SK-N-SH treated with all-trans-retinoic acid at 6 μM for 48 hours (cell line): ENCODE measurements around the gene CCDC68.
A peak's percentile ranks its signal among the peaks of the same experiment; 100 is the strongest.

Experiments
- ATAC-seq: fragments of 200-7000 bp; cut with Tn5 transposase; 3 replicates; pipeline ENCODE4 v1.9.1; 2020; ENCODE audit warnings: mild to moderate bottlenecking, moderate library complexity
- ARNTL ChIP-seq: fragments of 450-650 bp; formaldehyde crosslinking; IDR thresholded peaks from 2 replicates; pipeline ENCODE4 v1.5.0; 2020; ENCODE audit warnings: low read depth, mild to moderate bottlenecking, moderate library complexity, borderline replicate concordance
- BACH2 ChIP-seq: fragments of 250-450 bp; sonication (Bioruptor Pico); IDR thresholded peaks from 2 replicates; pipeline ENCODE4 v1.9.0; 2021; ENCODE audit warnings: mild to moderate bottlenecking, borderline replicate concordance
- CREB5 ChIP-seq: fragments of 250-450 bp; sonication (Bioruptor Pico); IDR thresholded peaks from 2 replicates; pipeline ENCODE4 v1.5.1; 2020; ENCODE audit warnings: low read depth, mild to moderate bottlenecking, moderate library complexity
- ESRRG ChIP-seq: fragments of 250-450 bp; sonication (Bioruptor Pico); IDR thresholded peaks from 2 replicates; pipeline ENCODE4 v1.6.1; 2021; ENCODE audit warnings: mild to moderate bottlenecking
- GLIS3 ChIP-seq: fragments of 250-450 bp; sonication (Bioruptor Pico); IDR thresholded peaks from 2 replicates; pipeline ENCODE4 v1.5.0; 2020; ENCODE audit warnings: mild to moderate bottlenecking, moderate library complexity
- ISL1 ChIP-seq: fragments of 250-450 bp; sonication (Bioruptor Pico); IDR thresholded peaks from 2 replicates; pipeline ENCODE4 v2.1.2; 2022; ENCODE audit warnings: mild to moderate bottlenecking, moderate library complexity
- OSR1 ChIP-seq: fragments of 250-450 bp; sonication (Bioruptor Pico); IDR thresholded peaks from 2 replicates; pipeline ENCODE4 v1.8.0; 2022; ENCODE audit warnings: moderate library complexity, mild to moderate bottlenecking, inconsistent platforms
- PATZ1 ChIP-seq: fragments of 250-450 bp; sonication (Bioruptor Pico); IDR thresholded peaks from 2 replicates; pipeline ENCODE4 v1.8.0; 2020; ENCODE audit warnings: mild to moderate bottlenecking, moderate library complexity, borderline replicate concordance
- POU6F1 ChIP-seq: fragments of 250-450 bp; sonication (Bioruptor Pico); IDR thresholded peaks from 2 replicates; pipeline ENCODE4 v1.8.0; 2021; ENCODE audit warnings: low read depth, mild to moderate bottlenecking, moderate library complexity, borderline replicate concordance
- PPARA ChIP-seq: fragments of 250-450 bp; sonication (Bioruptor Pico); IDR thresholded peaks from 2 replicates; pipeline ENCODE4 v1.5.0; 2020; ENCODE audit warnings: mild to moderate bottlenecking, borderline replicate concordance
- RARB ChIP-seq: fragments of 250-450 bp; sonication (Bioruptor Pico); IDR thresholded peaks from 2 replicates; pipeline ENCODE4 v1.8.0; 2021; ENCODE audit warnings: mild to moderate bottlenecking, moderate library complexity
- SNAI2 ChIP-seq: fragments of 250-450 bp; sonication (Bioruptor Pico); IDR thresholded peaks from 2 replicates; pipeline ENCODE4 v1.5.0; 2020; ENCODE audit warnings: mild to moderate bottlenecking, moderate library complexity
- TCF4 ChIP-seq: fragments of 250-450 bp; sonication (Bioruptor Pico); IDR thresholded peaks from 2 replicates; pipeline ENCODE4 v1.8.0; 2021; ENCODE audit warnings: mild to moderate bottlenecking, moderate library complexity, borderline replicate concordance
- TSHZ2 ChIP-seq: fragments of 250-450 bp; sonication (Bioruptor Pico); IDR thresholded peaks from 2 replicates; pipeline ENCODE4 v1.5.0; 2020; ENCODE audit warnings: mild to moderate bottlenecking, moderate library complexity
- ZC3H10 ChIP-seq: fragments of 250-450 bp; sonication (Bioruptor Pico); IDR thresholded peaks from 2 replicates; pipeline ENCODE4 v1.5.1; 2021; ENCODE audit warnings: mild to moderate bottlenecking, moderate library complexity
- ZFP3 ChIP-seq: fragments of 250-450 bp; sonication (Bioruptor Pico); IDR thresholded peaks from 2 replicates; pipeline ENCODE4 v1.5.0; 2020; ENCODE audit warnings: mild to moderate bottlenecking, moderate library complexity
- ZFP30 ChIP-seq: fragments of 450-650 bp; formaldehyde crosslinking; IDR thresholded peaks from 2 replicates; pipeline ENCODE4 v1.5.0; 2022; ENCODE audit warnings: mild to moderate bottlenecking, moderate library complexity
- ZNF565 ChIP-seq: fragments of 450-650 bp; formaldehyde crosslinking; conservative IDR thresholded peaks from 2 replicates; pipeline ENCODE4 v1.5.0; 2020; ENCODE audit warnings: low read depth, mild to moderate bottlenecking, moderate library complexity
- ZNF8 ChIP-seq: fragments of 450-650 bp; formaldehyde crosslinking; IDR thresholded peaks from 2 replicates; pipeline ENCODE4 v1.5.0; 2020; ENCODE audit warnings: mild to moderate bottlenecking, moderate library complexity

Gene CCDC68

DNA sequence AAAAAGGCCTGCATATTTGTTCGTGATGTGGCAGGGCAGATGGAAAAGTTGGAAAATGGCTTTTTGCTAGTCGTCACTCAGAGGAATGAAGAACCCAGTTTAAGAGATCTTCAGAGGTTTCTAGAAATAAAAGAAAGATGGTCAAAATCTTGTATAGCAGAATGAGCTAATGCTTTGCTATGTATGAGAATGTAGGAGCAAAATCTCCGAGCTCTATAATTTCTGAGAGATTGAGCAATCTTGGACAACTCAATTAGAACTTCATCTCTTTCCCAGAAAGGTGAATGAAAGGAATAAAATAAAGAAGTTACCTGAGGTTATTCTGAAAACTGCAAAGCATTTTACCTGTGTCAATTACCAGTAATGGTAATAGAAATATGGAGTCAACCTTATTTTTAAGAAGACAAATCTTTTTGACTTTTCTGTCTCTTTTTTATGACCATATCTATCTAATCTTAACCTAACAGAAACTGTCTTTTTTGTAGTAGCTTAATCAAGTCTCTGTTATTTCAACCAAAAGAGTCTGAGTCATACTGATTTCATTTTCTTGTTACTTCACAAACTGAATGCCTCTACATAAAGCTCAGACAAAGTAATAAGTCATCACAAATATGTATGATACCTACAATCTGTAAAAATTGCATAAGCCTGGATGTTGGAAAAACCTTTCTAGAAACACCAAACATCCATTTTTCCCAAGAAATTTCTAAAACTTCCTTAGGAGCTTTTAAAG, 32.5 kb downstream of the CCDC68 start:
- TF ChIP-seq ISL1 (CRISPR knock-in tag), result peak; percentile 57
- no peak for TF ChIP-seq TCF4

GRCh38 chr18:54924948-54925347, 34.3 kb downstream of the CCDC68 start:
- no peak for TF ChIP-seq ZFP3 (CRISPR knock-in tag)
- TF ChIP-seq RARB (CRISPR knock-in tag), result no peak
- TF ChIP-seq ZFP30, result no peak
- TF ChIP-seq SNAI2 (CRISPR knock-in tag), result no peak
- TF ChIP-seq ZC3H10 (CRISPR knock-in tag), result no peak
- no peak for TF ChIP-seq PATZ1
- TF ChIP-seq ISL1 (CRISPR knock-in tag), result no peak
- TF ChIP-seq ZNF565 (CRISPR knock-in tag), result no peak
- TF ChIP-seq GLIS3, result no peak
- no peak for TF ChIP-seq POU6F1 (CRISPR knock-in tag)
- no peak for TF ChIP-seq TSHZ2 (CRISPR knock-in tag)
- no peak for TF ChIP-seq ARNTL
- ATAC-seq, result no peak

More for the DNA sequence above, 32.5 kb downstream of the CCDC68 start:
- ATAC-seq, result peak; percentile 45; the same call in 1 of the 3 replicates

GRCh38 chr18:54923339-54923956, 35.8 kb downstream of the CCDC68 start:
- no peak for TF ChIP-seq CREB5 (CRISPR knock-in tag)
- TF ChIP-seq OSR1 (CRISPR knock-in tag), result no peak
- TF ChIP-seq RARB (CRISPR knock-in tag), result no peak
- no peak for TF ChIP-seq BACH2
- no peak for TF ChIP-seq ISL1 (CRISPR knock-in tag)
- no peak for TF ChIP-seq GLIS3
- no peak for TF ChIP-seq ZNF8 (CRISPR knock-in tag)
- no peak for TF ChIP-seq ESRRG (CRISPR knock-in tag)
- no peak for TF ChIP-seq PPARA (CRISPR knock-in tag)
- no peak for ATAC-seq

DNA sequence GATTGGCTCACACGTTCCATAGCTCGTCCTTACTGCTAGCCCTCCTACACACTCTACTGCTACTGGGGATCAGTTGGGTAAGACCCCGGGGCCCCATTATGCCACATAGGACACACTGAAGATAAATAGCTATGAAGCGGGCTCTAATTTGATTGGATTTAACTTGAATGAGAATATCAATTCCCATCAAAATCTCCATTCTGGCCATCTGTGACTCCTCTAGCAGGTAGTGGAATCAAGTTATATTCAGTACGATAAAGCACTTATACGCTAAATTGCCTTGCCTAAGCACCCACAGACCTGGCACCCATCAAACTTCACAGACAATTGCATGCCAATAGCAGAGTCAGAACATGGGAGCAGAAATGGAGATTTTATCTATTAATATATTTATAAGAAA, 39.8 kb downstream of the CCDC68 start:
- TF ChIP-seq TCF4 (0 out of 2 replicates have a peak, but pooled peaks have one; percentile 27), TSHZ2 (CRISPR knock-in tag) (0 out of 2 replicates have a peak, but pooled peaks have one; percentile 79), RARB (CRISPR knock-in tag) (no peak), CREB5 (CRISPR knock-in tag) (no peak), ZC3H10 (CRISPR knock-in tag) (no peak), ESRRG (CRISPR knock-in tag) (no peak)
- ATAC-seq, result no peak
